ENCODE results near the gene CD58.

DNA sequence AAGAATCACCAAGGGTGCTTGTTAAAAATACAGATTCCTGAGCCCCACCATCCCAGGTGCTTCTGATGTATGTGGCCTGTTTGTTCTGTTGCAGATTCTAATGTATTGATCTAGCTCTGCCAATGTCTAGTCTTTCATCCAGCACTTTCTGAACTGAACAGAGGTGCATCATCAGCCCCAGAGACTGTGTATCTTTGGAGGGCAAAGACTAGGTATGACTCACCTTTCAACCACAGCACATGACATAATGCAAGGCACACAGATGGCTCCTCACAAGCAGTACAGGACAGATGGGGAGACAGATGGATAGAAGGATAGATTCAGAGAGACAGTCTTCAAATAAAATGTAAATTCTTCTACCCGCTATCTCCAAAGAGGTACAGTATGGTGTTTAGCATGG, 32.3 kb downstream of the CD58 start:
- TF ChIP-seq ZNF565 (CRISPR knock-in tag; conservative IDR thresholded peaks at IDR 0.05; ENCODE audit: low read depth) (no peak), SNAI2 (CRISPR knock-in tag; IDR thresholded peaks at IDR 0.05) (no peak), ESRRG (CRISPR knock-in tag; IDR thresholded peaks at IDR 0.05) (no peak), RARB (CRISPR knock-in tag; IDR thresholded peaks at IDR 0.05) (no peak), ZNF70 (CRISPR knock-in tag; IDR thresholded peaks at IDR 0.05) (no peak), ZNF8 (CRISPR knock-in tag; IDR thresholded peaks at IDR 0.05) (no peak), ZFP3 (CRISPR knock-in tag; IDR thresholded peaks at IDR 0.05) (no peak), TOX (CRISPR knock-in tag; IDR thresholded peaks at IDR 0.05; ENCODE audit: borderline replicate concordance) (no peak), ARNTL (CRISPR knock-in tag; IDR thresholded peaks at IDR 0.05; ENCODE audit: borderline replicate concordance, low read depth) (no peak), CSDC2 (CRISPR knock-in tag; IDR thresholded peaks at IDR 0.05) (no peak)
- TF ChIP-seq, protein P1, sequence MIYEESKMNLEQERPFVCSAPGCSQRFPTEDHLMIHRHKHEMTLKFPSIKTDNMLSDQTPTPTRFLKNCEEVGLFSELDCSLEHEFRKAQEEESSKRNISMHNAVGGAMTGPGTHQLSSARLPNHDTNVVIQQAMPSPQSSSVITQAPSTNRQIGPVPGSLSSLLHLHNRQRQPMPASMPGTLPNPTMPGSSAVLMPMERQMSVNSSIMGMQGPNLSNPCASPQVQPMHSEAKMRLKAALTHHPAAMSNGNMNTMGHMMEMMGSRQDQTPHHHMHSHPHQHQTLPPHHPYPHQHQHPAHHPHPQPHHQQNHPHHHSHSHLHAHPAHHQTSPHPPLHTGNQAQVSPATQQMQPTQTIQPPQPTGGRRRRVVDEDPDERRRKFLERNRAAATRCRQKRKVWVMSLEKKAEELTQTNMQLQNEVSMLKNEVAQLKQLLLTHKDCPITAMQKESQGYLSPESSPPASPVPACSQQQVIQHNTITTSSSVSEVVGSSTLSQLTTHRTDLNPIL (CRISPR knock-in tag; IDR thresholded peaks at IDR 0.05; ENCODE audit: low read depth): no peak
- TF ChIP-seq, protein P2, sequence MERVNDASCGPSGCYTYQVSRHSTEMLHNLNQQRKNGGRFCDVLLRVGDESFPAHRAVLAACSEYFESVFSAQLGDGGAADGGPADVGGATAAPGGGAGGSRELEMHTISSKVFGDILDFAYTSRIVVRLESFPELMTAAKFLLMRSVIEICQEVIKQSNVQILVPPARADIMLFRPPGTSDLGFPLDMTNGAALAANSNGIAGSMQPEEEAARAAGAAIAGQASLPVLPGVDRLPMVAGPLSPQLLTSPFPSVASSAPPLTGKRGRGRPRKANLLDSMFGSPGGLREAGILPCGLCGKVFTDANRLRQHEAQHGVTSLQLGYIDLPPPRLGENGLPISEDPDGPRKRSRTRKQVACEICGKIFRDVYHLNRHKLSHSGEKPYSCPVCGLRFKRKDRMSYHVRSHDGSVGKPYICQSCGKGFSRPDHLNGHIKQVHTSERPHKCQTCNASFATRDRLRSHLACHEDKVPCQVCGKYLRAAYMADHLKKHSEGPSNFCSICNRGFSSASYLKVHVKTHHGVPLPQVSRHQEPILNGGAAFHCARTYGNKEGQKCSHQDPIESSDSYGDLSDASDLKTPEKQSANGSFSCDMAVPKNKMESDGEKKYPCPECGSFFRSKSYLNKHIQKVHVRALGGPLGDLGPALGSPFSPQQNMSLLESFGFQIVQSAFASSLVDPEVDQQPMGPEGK (CRISPR knock-in tag; IDR thresholded peaks at IDR 0.05; ENCODE audit: borderline replicate concordance): no peak
